ENCODE data around the gene HBA1.
"Not testable (repeated sequence)": the region's sequence is repeated elsewhere in the genome, so short reads cannot be mapped to it uniquely, and the experiment has no call there.

DNA sequence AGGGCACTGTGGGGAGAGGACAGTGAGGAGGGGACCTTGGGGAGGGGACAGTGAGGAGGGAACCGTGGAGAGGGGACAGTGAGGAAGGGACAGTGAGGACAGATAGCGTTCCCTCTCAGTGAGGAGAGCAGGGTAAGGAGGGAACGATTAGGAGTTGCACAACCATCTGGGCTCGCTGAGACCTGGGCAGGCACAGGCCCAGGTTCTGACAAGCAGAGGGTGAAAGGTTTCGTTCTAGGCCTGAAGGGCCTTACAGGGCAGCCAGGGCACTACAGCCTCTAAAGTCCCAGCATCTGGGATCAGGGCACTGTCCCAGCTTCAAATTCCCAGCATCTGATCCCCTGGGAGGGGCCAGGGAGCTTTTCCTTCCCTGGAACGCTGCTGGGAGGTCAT lies 23.4 kb upstream of the HBA1 start:
- TF ChIP-seq, protein P1, sequence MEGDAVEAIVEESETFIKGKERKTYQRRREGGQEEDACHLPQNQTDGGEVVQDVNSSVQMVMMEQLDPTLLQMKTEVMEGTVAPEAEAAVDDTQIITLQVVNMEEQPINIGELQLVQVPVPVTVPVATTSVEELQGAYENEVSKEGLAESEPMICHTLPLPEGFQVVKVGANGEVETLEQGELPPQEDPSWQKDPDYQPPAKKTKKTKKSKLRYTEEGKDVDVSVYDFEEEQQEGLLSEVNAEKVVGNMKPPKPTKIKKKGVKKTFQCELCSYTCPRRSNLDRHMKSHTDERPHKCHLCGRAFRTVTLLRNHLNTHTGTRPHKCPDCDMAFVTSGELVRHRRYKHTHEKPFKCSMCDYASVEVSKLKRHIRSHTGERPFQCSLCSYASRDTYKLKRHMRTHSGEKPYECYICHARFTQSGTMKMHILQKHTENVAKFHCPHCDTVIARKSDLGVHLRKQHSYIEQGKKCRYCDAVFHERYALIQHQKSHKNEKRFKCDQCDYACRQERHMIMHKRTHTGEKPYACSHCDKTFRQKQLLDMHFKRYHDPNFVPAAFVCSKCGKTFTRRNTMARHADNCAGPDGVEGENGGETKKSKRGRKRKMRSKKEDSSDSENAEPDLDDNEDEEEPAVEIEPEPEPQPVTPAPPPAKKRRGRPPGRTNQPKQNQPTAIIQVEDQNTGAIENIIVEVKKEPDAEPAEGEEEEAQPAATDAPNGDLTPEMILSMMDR (IDR thresholded peaks at IDR 0.05; ENCODE audit: poor library complexity, severe bottlenecking), result not testable (repeated sequence)
- not testable (repeated sequence) for TF ChIP-seq RAD21 (conservative IDR thresholded peaks at IDR 0.05); MXI1 (conservative IDR thresholded peaks at IDR 0.05; ENCODE audit: poor library complexity, severe bottlenecking)

Measured in neural cell (in vitro differentiated cells).